DOHH2 (cell line): ENCODE results near the gene CAMTA1.

ENCODE experiments used
- H3F3A ChIP-seq: fragments of 200-600 bp; sonication (generic), shearing (Covaris generic); 2 replicates; pipeline ENCODE4 v1.6.0; 2016; ENCODE audit warnings: antibody characterized with exemption, mild to moderate bottlenecking; ENCODE audit not compliant: control insufficient read depth, insufficient read depth
- H3K27ac ChIP-seq: fragments of 200-600 bp; sonication (generic); 2 replicates; pipeline ENCODE4 v1.5.1; 2014; ENCODE audit warnings: low read depth, mild to moderate bottlenecking, low read length, moderate library complexity
- H3K27me3 ChIP-seq: fragments of 200-600 bp; sonication (generic); 2 replicates; pipeline ENCODE4 v1.6.1; 2014; ENCODE audit warnings: mild to moderate bottlenecking, low read length, mixed read lengths; ENCODE audit not compliant: control insufficient read depth
- H3K36me3 ChIP-seq: fragments of 200-600 bp; sonication (generic); 2 replicates; pipeline ENCODE4 v1.6.1; 2014; ENCODE audit warnings: mild to moderate bottlenecking, low read length, moderate library complexity, mixed read lengths; ENCODE audit not compliant: control insufficient read depth
- H3K4me1 ChIP-seq: fragments of 200-600 bp; sonication (generic); 2 replicates; pipeline ENCODE4 v1.6.1; 2014; ENCODE audit warnings: mild to moderate bottlenecking, low read length, mixed read lengths; ENCODE audit not compliant: control insufficient read depth
- H3K4me2 ChIP-seq: fragments of 200-600 bp; sonication (generic); 2 replicates; pipeline ENCODE4 v1.6.0; 2014; ENCODE audit warnings: mild to moderate bottlenecking, low read length, moderate library complexity
- H3K4me3 ChIP-seq: fragments of 200-600 bp; sonication (generic); 2 replicates; pipeline ENCODE4 v1.5.1; 2014; ENCODE audit warnings: mild to moderate bottlenecking, low read length, mixed read lengths
- H3K79me2 ChIP-seq: fragments of 200-600 bp; sonication (generic); 2 replicates; pipeline ENCODE4 v1.6.1; 2014; ENCODE audit warnings: mild to moderate bottlenecking, low read length, mixed read lengths; ENCODE audit not compliant: control insufficient read depth
- H3K9me2 ChIP-seq: fragments of 200-600 bp; sonication (generic); replicated peaks from 2 replicates; pipeline ENCODE4 v1.6.1; 2014; ENCODE audit warnings: mild to moderate bottlenecking, low read length, mixed read lengths; ENCODE audit not compliant: control insufficient read depth
- H3K9me3 ChIP-seq: fragments of 200-600 bp; sonication (generic); 2 replicates; pipeline ENCODE4 v1.6.1; 2014; ENCODE audit warnings: antibody characterized with exemption, low read length, mixed read lengths; ENCODE audit not compliant: control insufficient read depth, insufficient read depth
- H4K20me1 ChIP-seq: fragments of 200-600 bp; sonication (generic); 2 replicates; pipeline ENCODE4 v1.6.0; 2014; ENCODE audit warnings: low read depth, mild to moderate bottlenecking, antibody characterized with exemption, low read length, moderate library complexity; ENCODE audit not compliant: control insufficient read depth, insufficient read depth
- CTCF ChIP-seq: fragments of 200-600 bp; sonication (generic); IDR thresholded peaks from one replicate; pipeline ENCODE4 v1.5.1; 2014; ENCODE audit warnings: antibody characterized with exemption, mild to moderate bottlenecking, low read depth, low read length; ENCODE audit not compliant: poor library complexity, severe bottlenecking
- EZH2phosphoT487 ChIP-seq: fragments of 200-600 bp; sonication (generic); IDR thresholded peaks from 2 replicates; pipeline ENCODE4 v1.6.1; 2017; ENCODE audit warnings: borderline replicate concordance, mild to moderate bottlenecking, antibody characterized with exemption, low read length, moderate library complexity, mixed read lengths

CAMTA1 gene

GRCh38 chr1:6794164-6794563 is 8.9 kb downstream of the CAMTA1 start:
- Histone ChIP-seq H3K4me3 (no peak overlapping the region), H3K27ac (no peak overlapping the region), H3K79me2 (peaks cover 88% of the 10 kb centered on the region), H3K9me3 (no peaks in the 10 kb centered on the region), H3K9me2 (no peaks in the 10 kb centered on the region), H3F3A (0 out of 2 replicates have a peak, but pooled peaks cover 12% of the 10 kb centered on the region), H3K4me1 (peaks cover 6% of the 10 kb centered on the region), H4K20me1 (peaks cover 15% of the 10 kb centered on the region), H3K36me3 (peaks cover 9% of the 10 kb centered on the region), H3K4me2 (no peak overlapping the region), H3K27me3 (no peaks in the 10 kb centered on the region)
- TF ChIP-seq CTCF (peak; percentile 55), EZH2phosphoT487 (no peak)

GRCh38 chr1:6795203-6795602 is 9.9 kb downstream of the CAMTA1 start:
- peaks cover 3% of the 10 kb centered on the region for H3K4me1 ChIP-seq
- no peak overlapping the region for H3K4me2 ChIP-seq
- 0 out of 2 replicates have a peak, but pooled peaks cover 12% of the 10 kb centered on the region for H3F3A ChIP-seq
- H3K27ac ChIP-seq = no peak overlapping the region
- peaks cover 9% of the 10 kb centered on the region for H3K36me3 ChIP-seq
- no peaks in the 10 kb centered on the region for H3K9me3 ChIP-seq
- peaks cover 13% of the 10 kb centered on the region for H4K20me1 ChIP-seq
- peaks cover 83% of the 10 kb centered on the region for H3K79me2 ChIP-seq
- TF ChIP-seq EZH2phosphoT487 (no peak), CTCF (no peak)
- H3K4me3 ChIP-seq = no peak overlapping the region
- no peaks in the 10 kb centered on the region for H3K9me2 ChIP-seq
- no peaks in the 10 kb centered on the region for H3K27me3 ChIP-seq

DNA sequence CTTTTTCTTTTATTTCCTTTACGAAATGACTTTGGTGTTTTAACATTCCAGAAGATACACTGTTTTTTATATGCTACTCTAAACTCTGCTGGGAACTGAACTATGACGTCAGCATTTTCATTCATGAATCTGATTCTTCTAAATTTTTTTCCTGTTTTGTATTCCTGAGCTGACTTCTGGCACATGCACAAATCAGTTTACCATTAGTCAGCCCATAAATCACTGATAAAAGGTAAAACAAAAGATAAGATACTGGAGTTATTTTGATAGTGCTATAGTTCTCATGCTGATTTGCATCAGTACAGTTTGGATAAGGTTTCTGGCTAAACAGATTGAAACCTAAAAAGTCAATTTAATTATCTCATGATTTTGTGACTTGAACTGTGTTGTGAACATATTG is 10.4 kb downstream of the CAMTA1 start:
- Histone ChIP-seq H3K4me2 (no peak overlapping the region), H3K4me3 (no peak overlapping the region), H3K9me2 (no peaks in the 10 kb centered on the region), H3K27ac (no peak overlapping the region), H3K79me2 (peaks cover 82% of the 10 kb centered on the region), H3K4me1 (peaks cover 4% of the 10 kb centered on the region), H3F3A (0 out of 2 replicates have a peak, but pooled peaks cover 12% of the 10 kb centered on the region), H3K9me3 (no peaks in the 10 kb centered on the region), H4K20me1 (peaks cover 11% of the 10 kb centered on the region), H3K27me3 (no peaks in the 10 kb centered on the region), H3K36me3 (peaks cover 11% of the 10 kb centered on the region)
- TF ChIP-seq CTCF (no peak), EZH2phosphoT487 (no peak)

GRCh38 chr1:6796095-6796494 is 10.8 kb downstream of the CAMTA1 start:
- H3K4me2 ChIP-seq = no peak overlapping the region
- H3K79me2 ChIP-seq = peaks cover 82% of the 10 kb centered on the region
- H3K27me3 ChIP-seq = no peaks in the 10 kb centered on the region
- H3K9me2 ChIP-seq = no peaks in the 10 kb centered on the region
- peaks cover 14% of the 10 kb centered on the region; the same call in 1 of the 2 replicates for H3F3A ChIP-seq
- no peak overlapping the region for H3K27ac ChIP-seq
- H3K4me1 ChIP-seq = peaks cover 7% of the 10 kb centered on the region
- H4K20me1 ChIP-seq = peaks cover 11% of the 10 kb centered on the region
- H3K36me3 ChIP-seq = peaks cover 14% of the 10 kb centered on the region
- no peak for TF ChIP-seq CTCF
- H3K4me3 ChIP-seq = no peak overlapping the region
- H3K9me3 ChIP-seq = no peaks in the 10 kb centered on the region
